NCI-H748 (cell line): ENCODE measurements around the gene HYOU1.
"Not testable (repeated sequence)": the region's sequence is repeated elsewhere in the genome, so short reads cannot be mapped to it uniquely, and the experiment has no call there.

Experiments
- DNase-seq: peaks from one replicate; lab custom pipeline; 2025; ENCODE audit not compliant: unreplicated experiment; lab: John Stamatoyannopoulos, UW

Gene HYOU1

DNA sequence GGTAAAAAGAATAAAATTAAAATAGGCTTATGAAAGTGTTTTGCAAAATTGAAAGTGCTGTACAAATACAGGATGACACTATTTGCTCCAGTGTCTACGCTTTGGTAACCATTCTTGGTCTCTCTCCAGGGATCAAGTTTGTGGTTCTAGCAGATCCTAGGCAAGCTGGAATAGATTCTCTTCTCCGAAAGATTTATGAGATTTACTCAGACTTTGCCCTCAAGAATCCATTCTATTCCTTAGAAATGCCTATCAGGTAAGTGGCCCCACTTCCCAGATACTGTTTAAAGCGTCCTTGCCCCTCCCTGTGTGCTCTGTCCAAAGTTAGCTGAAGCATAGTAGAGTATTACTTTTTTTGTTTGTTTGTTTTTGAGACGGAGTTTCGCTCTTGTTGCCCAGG is 35.4 kb downstream of the HYOU1 start:
- no peak for DNase-seq

DNA sequence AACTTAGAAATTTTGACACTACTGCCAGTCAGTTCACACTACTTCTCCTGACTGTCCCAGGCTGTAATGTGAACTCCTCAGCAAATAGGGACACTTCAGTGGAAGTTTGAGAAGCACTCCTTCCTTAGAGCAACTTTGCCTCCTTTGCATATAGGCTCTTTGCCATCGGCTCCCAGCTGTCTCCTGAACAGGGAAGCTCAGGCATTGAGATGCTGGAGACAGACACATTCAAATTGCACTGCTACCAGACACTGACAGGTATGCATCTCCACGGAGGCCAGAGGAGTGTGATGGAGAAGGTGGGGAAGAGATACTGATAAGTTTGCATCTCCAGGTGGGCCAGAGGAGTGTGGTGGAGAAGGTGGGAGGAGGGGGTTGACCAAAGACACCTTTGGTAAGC is 37.0 kb downstream of the HYOU1 start:
- no peak for DNase-seq

DNA sequence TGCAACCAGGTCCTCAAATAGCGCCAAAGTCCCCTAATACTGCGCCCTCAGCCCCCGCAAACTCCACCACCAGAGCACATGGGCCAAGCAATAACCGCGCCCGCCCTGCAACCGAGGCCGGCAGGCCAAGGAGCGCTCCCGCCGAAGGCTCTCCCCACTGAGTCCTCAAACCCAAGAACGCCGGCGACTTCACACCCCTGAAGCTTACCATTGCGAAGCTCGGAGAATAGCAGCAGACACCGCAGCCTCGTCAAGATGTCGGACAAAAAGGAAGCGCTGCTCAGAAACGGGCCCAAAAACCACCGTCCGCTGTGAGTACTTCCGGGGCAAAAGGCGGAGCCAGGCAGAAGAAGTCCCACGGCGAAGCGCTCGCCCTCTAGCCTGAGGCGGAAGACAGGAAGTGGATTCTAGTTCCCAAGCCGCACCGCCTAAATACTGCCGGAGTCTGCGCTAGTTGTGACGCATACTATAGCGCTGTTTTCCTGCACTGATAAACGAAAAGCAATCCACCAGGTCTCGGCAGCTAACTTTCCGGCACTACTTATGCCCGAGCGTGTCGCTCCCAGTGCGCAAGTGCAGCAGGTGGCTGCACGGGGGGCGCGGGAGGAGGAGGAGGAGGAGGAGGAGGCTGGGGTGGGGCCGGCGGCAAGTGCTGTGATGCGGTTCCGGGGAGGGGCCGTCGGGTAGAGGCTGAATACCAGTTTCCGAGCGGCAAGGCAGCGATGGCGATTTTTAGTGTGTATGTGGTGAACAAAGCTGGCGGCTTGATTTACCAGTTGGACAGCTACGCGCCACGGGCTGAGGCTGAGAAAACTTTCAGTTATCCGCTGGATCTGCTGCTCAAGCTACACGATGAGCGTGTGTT is 38.7 kb downstream of the HYOU1 start, which contains the start of the genes RPS25 and TRAPPC4:
RPS25 (minus strand) TSS at position 270 of the 865 bp plus-strand sequence; CDS start at position 211, 59 bp downstream.
TRAPPC4 (plus strand) TSS at position 693 of the 865 bp plus-strand sequence; CDS start at position 723, 30 bp downstream.
- DNase-seq: peak; percentile 93

DNA sequence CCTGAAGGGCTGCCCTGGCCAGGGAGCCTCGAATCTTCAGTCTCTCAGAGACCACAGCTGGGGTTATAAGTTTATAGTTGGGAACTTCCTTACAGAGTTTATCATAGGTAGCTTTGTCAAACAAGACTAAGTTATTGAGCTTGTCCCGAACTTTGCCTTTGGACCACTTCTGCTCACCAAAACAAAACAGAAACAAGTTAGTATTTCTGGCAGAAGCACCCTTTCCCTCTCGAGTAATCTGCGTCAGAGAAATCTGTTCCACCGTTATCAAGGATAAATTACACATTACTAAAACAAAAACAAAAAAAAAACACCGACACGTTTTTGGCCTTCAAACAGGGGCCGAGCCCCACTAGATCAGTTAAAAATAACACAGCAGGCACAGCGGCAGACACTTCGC is 39.6 kb downstream of the HYOU1 start:
- DNase-seq: not testable (repeated sequence)

DNA sequence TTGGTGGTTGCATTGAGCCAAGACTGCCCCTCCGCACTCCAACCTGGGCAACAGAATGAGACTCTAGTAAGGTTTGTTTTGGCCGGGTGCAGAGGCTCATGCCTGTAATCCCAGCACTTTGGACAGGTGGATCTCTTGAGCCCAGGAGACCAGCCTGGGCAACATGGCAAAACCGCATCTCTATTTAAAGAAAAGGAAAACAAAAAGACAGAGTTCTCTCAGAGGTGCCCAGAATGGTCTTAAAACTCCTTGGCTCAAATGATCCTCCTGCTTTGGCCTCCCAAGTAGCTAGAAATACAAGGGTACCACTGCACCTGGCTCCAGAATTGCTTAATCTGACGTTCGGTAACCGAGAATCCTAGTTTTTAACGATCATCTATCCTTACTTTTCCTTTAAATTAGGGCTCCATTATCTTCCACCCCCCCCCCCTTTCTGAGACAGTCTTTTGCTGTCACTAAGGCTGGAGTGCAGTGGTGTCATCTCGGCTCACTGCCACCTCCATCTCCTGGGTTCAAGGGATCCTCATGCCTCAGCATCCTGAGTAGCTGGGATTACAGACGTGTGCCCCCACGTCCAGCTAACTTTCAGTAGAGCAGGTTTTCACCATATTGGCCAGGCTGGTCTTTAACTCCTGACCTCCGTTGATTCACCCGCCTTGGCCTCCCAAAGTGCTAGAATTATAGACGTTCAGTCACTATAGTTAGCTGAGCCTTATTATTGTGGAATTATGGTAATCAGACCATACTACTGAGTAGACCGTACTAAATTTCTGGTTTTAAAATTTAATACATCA is 40.6 kb downstream of the HYOU1 start:
- no peak for DNase-seq

DNA sequence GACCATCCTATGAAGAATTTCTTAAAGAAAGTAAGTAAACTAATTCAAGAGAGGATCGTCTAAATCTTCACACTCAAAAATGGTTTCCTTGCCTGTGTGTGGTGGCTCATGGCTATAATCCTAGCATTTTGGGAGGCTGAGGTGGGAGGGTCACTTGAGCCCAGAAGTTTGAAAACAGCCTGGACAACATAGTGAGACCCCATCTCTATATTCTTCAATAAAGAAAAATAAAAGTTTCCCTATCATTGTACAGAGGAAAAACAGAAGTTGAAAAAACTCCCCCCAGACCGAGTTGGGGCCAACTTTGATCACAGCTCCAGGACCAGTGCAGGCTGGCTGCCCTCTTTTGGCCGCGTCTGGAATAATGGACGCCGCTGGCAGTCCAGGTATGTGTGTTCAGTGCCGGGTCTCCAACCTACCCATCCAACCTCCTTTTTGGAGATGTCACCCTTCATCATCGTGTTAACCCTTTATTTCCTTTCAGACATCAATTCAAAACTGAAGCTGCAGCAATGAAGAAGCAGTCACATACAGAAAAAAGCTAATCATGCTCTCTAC is 41.9 kb downstream of the HYOU1 start:
- DNase-seq: no peak

DNA sequence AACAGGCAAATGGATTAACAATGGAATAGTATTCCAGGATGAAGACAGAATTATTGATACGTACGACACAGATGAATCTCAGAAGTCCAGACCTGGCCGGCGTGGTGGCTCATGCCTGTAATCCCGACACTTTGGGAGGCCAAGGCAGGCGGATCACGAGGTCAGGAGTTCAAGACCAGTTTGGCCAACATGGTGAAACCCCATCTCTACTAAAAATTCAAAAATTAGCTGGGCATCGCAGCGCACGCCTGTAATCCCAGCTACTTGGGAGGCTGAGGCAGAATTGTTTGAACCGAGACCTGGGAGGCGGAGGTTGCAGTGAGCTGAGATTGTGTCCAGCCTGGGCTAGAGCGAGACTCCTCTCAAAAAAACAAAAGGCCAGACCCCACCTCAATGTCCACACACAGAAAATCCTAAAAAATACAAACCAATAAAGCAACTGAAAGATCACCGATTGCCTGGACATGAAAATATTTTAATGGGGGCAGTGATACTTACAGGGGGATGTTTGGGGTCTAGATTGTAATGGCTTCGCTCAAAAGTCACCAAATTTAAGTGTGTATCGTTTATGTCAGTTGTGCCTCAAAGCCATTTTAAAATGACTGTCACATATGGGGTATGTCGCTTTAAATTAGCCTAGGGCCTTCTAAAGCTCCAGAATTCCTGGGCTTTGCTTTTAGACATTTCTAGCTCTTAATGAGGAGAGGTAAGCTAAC is 42.6 kb downstream of the HYOU1 start:
- DNase-seq: no peak

DNA sequence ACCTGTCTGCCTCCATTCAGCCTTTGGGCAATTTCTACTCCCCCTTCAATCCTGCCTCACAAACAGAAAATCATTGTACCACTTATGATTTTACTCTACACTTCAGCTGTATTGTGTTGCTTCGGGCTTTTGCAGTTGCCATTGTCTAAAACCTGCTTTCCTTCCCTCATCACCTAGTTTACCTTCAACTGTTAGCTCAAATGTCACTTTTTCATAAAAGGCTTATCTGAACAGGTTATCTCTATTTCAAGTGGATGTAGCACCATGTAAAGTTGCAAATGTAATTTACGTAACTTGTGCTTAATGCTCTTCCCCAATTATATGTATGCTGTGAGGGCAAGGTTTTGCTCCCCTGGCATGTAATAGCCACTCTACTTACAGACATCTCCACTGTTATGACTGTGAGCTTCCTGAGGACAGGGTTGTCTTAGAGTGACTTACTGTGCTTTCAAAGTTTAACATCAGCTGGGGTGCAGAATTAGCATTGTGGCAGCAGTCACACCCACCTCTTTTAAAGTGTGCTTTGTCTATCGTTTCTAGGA is 44.3 kb downstream of the HYOU1 start:
- DNase-seq: no peak

DNA sequence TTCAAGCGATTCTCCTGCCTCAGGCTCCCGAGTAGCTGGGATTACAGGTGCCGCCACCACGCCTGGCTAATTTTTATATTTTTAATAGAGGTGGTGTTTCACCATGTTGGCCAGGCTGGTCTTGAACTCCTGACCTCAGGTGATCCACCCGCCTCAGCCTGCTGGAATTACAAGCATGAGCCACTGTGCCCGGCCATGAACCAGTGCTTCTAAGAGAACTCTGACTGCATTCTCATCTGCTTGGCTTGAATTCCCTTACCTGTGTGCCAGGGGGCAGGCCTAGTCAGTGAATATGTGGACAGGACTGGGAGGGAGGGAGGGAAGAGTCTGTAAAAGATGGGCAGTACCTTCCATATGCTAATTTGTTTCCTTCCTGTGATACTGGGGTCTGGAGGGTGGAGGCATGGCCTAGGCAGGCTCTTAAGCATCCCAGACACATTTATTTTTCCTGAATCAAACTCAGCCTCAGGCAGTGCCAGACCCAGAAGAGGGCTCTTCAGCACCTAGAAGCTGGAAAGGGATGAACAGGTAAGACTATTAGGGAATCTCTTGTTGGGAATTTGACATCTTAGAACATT is 45.4 kb downstream of the HYOU1 start:
- DNase-seq: no peak

DNA sequence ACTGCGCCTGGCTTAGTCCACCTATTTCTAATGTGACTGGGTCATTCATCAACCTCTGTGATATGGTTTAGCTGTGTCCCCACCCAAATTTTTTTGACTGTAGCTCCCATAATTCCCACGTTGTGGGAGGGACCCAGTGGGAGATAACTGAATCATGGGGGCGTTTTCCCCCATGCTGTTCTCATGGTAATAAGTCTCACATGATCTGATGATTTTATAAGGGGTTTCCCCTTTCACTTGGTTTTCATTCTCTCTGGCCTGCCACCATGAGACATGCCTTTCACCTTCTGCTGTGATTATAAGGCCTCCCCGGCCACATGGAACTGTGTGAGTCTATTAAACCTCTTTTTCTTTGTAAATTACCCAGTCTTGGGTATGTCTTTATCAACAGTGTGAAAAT is 50.3 kb downstream of the HYOU1 start:
- DNase-seq: no peak

DNA sequence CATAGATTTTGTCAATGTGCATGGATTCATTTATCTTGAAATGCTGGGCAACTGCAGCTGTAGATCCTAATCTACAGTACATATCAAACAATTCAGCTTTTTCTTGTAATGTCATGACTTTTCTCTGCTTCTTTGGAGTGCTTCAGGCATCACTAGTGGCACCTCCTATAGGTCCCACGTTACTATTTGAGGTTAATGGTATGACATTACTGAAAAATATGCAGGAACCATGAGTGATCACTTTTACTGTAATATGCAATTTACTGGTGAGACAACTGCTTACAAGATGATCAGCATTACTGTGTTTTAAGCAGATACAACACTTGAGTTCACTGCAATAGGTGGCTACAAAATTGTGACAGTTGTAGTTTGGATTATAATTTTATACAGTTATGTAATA is 56.1 kb downstream of the HYOU1 start:
- DNase-seq: no peak

DNA sequence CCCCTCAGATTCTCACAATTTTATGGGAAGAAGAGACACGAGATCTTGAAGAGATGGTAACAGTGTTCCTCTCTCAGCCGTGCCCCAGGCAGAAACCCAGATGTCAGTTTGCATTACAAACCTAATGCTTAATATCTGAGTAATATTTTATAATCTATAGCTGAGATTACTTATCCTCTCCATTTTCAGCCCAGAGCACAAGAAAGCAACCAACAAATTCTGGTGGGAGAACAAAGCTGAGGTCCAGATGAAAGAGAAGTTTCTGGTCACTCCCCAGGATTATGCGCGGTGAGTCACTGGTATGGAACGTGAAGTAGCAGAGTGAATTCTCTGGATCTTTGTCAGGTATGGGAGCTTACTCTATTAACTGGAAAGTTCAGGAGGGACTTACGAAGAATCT is 58.2 kb downstream of the HYOU1 start:
- DNase-seq: no peak

DNA sequence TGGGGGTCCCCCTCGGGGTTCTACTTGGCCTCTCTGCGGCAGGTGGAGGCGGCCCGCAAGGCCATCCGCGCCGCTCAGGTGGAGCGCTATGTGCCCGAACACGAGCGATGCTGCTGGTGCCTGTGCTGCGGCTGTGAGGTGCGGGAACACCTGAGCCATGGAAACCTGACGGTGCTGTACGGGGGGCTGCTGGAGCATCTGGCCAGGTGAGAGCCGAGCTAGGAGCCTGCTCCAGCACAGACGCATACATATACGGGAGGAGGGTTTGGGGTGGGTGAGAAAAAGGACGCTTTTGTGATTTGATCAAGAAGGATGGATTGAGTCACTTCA is 58.7 kb downstream of the HYOU1 start:
- peak; percentile 39 for DNase-seq

DNA sequence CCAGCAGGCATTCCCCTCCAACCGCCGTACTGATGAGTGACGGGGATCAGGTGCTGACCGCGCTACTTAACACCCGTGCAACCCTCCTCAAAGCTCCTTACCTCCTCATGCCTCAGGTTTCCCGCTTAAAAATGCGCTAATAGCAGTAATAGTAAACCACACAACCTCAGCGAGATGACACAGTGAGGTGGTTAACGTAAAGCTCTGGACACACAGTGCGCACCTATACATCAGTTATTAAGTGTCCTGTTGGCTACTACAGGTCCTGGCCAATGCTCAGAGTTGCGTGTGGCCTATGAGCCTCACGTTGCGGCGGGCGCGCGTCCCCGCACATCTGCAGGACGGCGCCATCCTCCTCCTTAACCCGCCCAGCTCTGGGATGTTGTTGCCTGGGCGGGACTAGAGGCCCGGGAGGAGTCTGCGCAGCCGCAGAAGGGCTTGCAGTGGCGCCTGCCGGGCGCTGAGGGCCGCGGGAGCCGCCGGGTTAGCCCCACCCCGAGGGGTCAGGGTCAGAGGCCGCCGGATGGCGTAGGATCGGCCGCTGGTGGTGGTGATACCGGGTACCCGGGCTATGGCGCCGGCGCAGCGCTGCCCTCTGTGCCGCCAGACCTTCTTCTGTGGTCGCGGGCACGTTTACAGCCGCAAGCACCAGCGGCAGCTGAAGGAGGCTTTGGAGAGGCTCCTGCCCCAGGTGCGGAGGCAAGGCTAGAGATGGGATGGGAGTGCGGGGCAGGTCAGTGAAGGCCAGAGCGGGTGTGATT is 59.2 kb downstream of the HYOU1 start, which contains the start of gene CENATAC:
CENATAC (plus strand) TSS at position 512 of the 761 bp plus-strand sequence; CDS start at position 572, 60 bp downstream.
- peak; percentile 90 for DNase-seq

DNA sequence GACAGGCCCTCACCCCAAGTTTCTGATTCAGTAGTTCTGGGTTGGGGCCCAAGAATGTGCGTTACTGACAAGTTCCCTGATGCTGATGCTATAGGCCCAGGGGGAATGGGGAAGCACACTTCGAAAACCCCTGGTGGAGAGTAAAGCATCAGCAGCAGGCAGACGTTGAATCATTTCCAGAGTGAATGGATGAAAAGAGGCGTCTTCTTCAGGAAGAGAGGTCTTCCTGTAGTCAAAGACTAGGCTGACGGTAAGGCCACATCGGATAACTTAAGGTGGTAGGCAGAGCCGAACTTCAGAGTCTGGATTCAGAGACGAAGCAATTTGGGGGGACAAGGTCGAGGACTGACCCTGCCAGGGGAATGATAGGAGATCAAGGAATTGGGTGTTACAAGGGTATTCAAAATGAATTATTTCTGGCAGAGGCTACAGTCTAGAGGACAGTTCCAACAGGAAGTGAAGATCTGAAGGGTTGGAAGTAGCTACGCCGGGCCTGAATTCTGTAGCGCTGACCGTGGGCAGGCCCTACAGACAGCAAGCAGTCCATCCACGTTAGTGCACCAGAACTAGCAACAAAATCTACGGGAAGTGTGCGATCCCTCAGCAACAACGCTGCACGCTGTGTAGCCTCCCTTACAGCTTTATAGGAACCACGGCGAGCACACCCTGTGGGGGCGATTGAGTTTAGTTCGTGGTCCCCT is 59.9 kb downstream of the HYOU1 start:
- DNase-seq: peak; percentile 47
